GM12878 (cell line): Measurements from ENCODE around the gene PDGFC. TPM values are rescaled to one million over a fixed set of nuclear protein-coding genes. Genes with fewer than 3 reads are reported as not detected.

Experiments
- ASH2L ChIP-seq: fragments of 300-600, 200-600 bp; sonication (generic); IDR thresholded peaks from 2 replicates; pipeline ENCODE4 v1.6.1; 2017; ENCODE audit warnings: low read depth, mild to moderate bottlenecking, borderline replicate concordance
- CHD4 ChIP-seq: fragments of 200-600 bp; sonication (generic); IDR thresholded peaks from 2 replicates; pipeline ENCODE4 v1.6.1; 2016; ENCODE audit warnings: mild to moderate bottlenecking
- CUX1 ChIP-seq: IDR thresholded peaks from 2 replicates; pipeline ENCODE4 v1.6.1; 2012; ENCODE audit warnings: improper control_type of control experiment, low read depth, low read length; ENCODE audit not compliant: insufficient replicate concordance
- EGR1 ChIP-seq, 2 experiments: IDR thresholded peaks; 1 replicate in 1 of 2; 2 replicates in 1 of 2; pipeline ENCODE4 v1.6.1; 2011 to 2012; ENCODE audit warnings: low read depth in 2 of 2, low read length in 2 of 2, borderline replicate concordance in 1 of 2, mild to moderate bottlenecking in 1 of 2, moderate library complexity in 1 of 2
- IRF5 ChIP-seq: fragments of 450-650 bp; IDR thresholded peaks from 2 replicates; pipeline ENCODE4 v1.6.1; 2017; ENCODE audit warnings: borderline replicate concordance
- PRDM15 ChIP-seq: fragments of 450-650 bp; formaldehyde crosslinking; IDR thresholded peaks from 2 replicates; pipeline ENCODE4 v1.4.0; 2020; ENCODE audit warnings: mild to moderate bottlenecking, moderate library complexity
- SMARCA5 ChIP-seq: fragments of 450-650 bp; IDR thresholded peaks from 2 replicates; pipeline ENCODE4 v1.6.1; 2017; ENCODE audit warnings: mild to moderate bottlenecking
- TCF3 ChIP-seq: IDR thresholded peaks from 2 replicates; pipeline ENCODE4 v1.6.1; 2012; ENCODE audit warnings: low read depth, mild to moderate bottlenecking, low read length, borderline replicate concordance; ENCODE audit not compliant: insufficient read depth
- ZNF274 ChIP-seq: IDR thresholded peaks from one replicate; pipeline ENCODE4 v1.8.0; 2011; ENCODE audit not compliant: insufficient read length, insufficient read depth
- ZNF384 ChIP-seq: IDR thresholded peaks from 2 replicates; pipeline ENCODE4 v1.6.1; 2012; ENCODE audit warnings: low read depth, mild to moderate bottlenecking, low read length, improper control_type of control experiment, borderline replicate concordance
- polyA plus RNA-seq, 11 experiments: library from polyadenylated mRNA; depleted of rRNA in 4 of 11; unstranded in 6 of 11; stranded (reverse) in 5 of 11; fragments of >200 nt; fragmentation: Nextera tagmentation in 4 of 11; fragmentation: Illumina TruSeq in 1 of 11; extraction: Ambion mirVana in 4 of 11; extraction: Trizol in 1 of 11; gene quantifications; 1 replicate in 1 of 11; 2 replicates in 10 of 11; pipeline versions ENCODE4 v1.2.1 to v1.2.3, GENCODE V29; 2011 to 2016; ENCODE audit warnings: inconsistent platforms in 2 of 11, missing spikeins in 2 of 11, low read depth in 1 of 11
- total RNA-seq, 4 experiments: library from RNA; depleted of rRNA in 3 of 4; stranded (reverse); fragments of >200 nt in 3 of 4; fragmentation: Illumina TruSeq in 1 of 4; extraction: Trizol in 1 of 4; gene quantifications; 2 replicates each; pipeline versions ENCODE4 v1.2.1 to v1.2.3, GENCODE V29; 2013 to 2021

Gene PDGFC
- total and polyA plus RNA-seq, 10 of the 15 experiments (the other 5 are each of a cell fraction or from before 2014, with no cell fraction given) = 0.02 to 0.18 TPM; not detected in 8

- TF ChIP-seq CUX1 = no peak
- no peak for TF ChIP-seq EGR1 (IDR thresholded peaks at IDR 0.05; ENCODE audit: borderline replicate concordance in 1 of 2, low read depth in 2 of 2, low read length in 2 of 2)
- no peak for TF ChIP-seq IRF5
- no peak for TF ChIP-seq ASH2L
- TF ChIP-seq ZNF384 = no peak
- no peak for TF ChIP-seq ZNF274
- TF ChIP-seq CHD4 = no peak
- no peak for TF ChIP-seq SMARCA5
- no peak for TF ChIP-seq PRDM15 (CRISPR knock-in tag)
- TF ChIP-seq TCF3 = no peak
Observed at GRCh38 chr4:157013656-157014055, 42.1 kb upstream of the PDGFC start (continued).
